Stimulated activated CD4-positive, alpha-beta T cell treated with anti-CD3 and anti-CD28 coated beads, Interleukin-2, amount 100 ng/mL, for 48 hours (primary cell): ENCODE measurements around the gene NPEPPS.

ENCODE experiments used
- DNase-seq, 2 donors: peaks; one replicate each; pipeline ENCODE4 v3.0.0-alpha.2; 2020

Gene NPEPPS

GRCh38 chr17:47670064-47670463, 139.2 kb downstream of the NPEPPS start:
- no peak for DNase-seq
